Immature natural killer cell (primary cell): Measurements from ENCODE around the gene TRIM2. TPM values are rescaled to one million over a fixed set of nuclear protein-coding genes. Genes with fewer than 3 reads are reported as not detected.

Experiments
- DNase-seq, 3 donors: peaks; one replicate each; pipeline ENCODE4 v3.0.0; 2022; ENCODE audit warnings: mixed read lengths in 1 of 3
- H3K27ac Mint-ChIP-seq, 6 donors: one replicate each; pipeline ENCODE4 v1.8.0; 2020; ENCODE audit warnings: mixed read lengths in 6 of 6, mild to moderate bottlenecking in 5 of 6, inconsistent platforms in 4 of 6, moderate library complexity in 3 of 6
- H3K27me3 Mint-ChIP-seq, 3 donors: one replicate each; pipeline ENCODE4 v1.8.0; 2020 to 2021; ENCODE audit warnings: low read depth in 3 of 3, mild to moderate bottlenecking in 3 of 3, mixed read lengths in 3 of 3, moderate library complexity in 3 of 3, inconsistent platforms in 1 of 3
- H3K36me3 Mint-ChIP-seq, 3 donors: one replicate each; pipeline ENCODE4 v1.8.0; 2020; ENCODE audit warnings: mixed read lengths in 3 of 3, inconsistent platforms in 2 of 3, mild to moderate bottlenecking in 2 of 3
- H3K4me1 Mint-ChIP-seq, 2 donors: one replicate each; pipeline ENCODE4 v1.8.0; 2020; ENCODE audit warnings: inconsistent platforms in 2 of 2, mild to moderate bottlenecking in 2 of 2, mixed read lengths in 2 of 2, moderate library complexity in 1 of 2
- H3K4me3 Mint-ChIP-seq, 5 donors: one replicate each; pipeline ENCODE4 v1.8.0; 2020; ENCODE audit warnings: mild to moderate bottlenecking in 5 of 5, mixed read lengths in 5 of 5, inconsistent platforms in 3 of 5, moderate library complexity in 3 of 5
- H3K9me3 Mint-ChIP-seq, 6 donors: one replicate each; pipeline ENCODE4 v1.8.0; 2020; ENCODE audit warnings: mild to moderate bottlenecking in 6 of 6, mixed read lengths in 6 of 6, inconsistent platforms in 4 of 6, moderate library complexity in 3 of 6
- polyA plus RNA-seq, 3 donors: library from polyadenylated mRNA; unstranded; fragments of 300-500 nt; fragmentation: Illumina TruSeq; gene quantifications; one replicate each; pipeline ENCODE4 v1.2.3, GENCODE V29; 2021

The TRIM2 gene
- polyA plus RNA-seq, 3 donors from 2014 or later: 0.51 TPM; not detected in 2

- Mint-ChIP-seq H3K27me3 (peaks cover 0 to 2% (median 0%) of the 10 kb centered on the region in 3 donors), H3K4me3 (no peak overlapping the region), H3K9me3 (no peaks in the 10 kb centered on the region), H3K27ac (no peak overlapping the region), H3K36me3 (peaks cover 0 to 3% (median 0%) of the 10 kb centered on the region in 3 donors), H3K4me1 (no peaks in the 10 kb centered on the region)
- no peak for DNase-seq
Measured at GRCh38 chr4:153333874-153334273, 129.6 kb downstream of the TRIM2 start.

- Mint-ChIP-seq H3K4me1 (no peaks in the 10 kb centered on the region), H3K9me3 (no peaks in the 10 kb centered on the region), H3K36me3 (no peaks in the 10 kb centered on the region), H3K27ac (no peak overlapping the region), H3K4me3 (no peak overlapping the region), H3K27me3 (peaks cover 2 to 5% (median 3%) of the 10 kb centered on the region in 3 donors)
- DNase-seq: no peak
Measured at GRCh38 chr4:153335665-153336064, 131.4 kb downstream of the TRIM2 start.

GRCh38 chr4:153337686-153338085, 133.4 kb downstream of the TRIM2 start:
- no peak overlapping the region for H3K4me3 Mint-ChIP-seq
- H3K27ac Mint-ChIP-seq: no peak overlapping the region
- DNase-seq: no peak
- H3K36me3 Mint-ChIP-seq: no peaks in the 10 kb centered on the region
- H3K4me1 Mint-ChIP-seq: no peaks in the 10 kb centered on the region
- no peaks in the 10 kb centered on the region for H3K9me3 Mint-ChIP-seq
- peaks cover 2 to 6% (median 5%) of the 10 kb centered on the region in 3 donors for H3K27me3 Mint-ChIP-seq

- H3K36me3 Mint-ChIP-seq: no peaks in the 10 kb centered on the region
- peaks cover 2 to 6% (median 5%) of the 10 kb centered on the region in 3 donors for H3K27me3 Mint-ChIP-seq
- H3K4me1 Mint-ChIP-seq: peaks cover 6 to 11% of the 10 kb centered on the region in 2 donors
- H3K9me3 Mint-ChIP-seq: no peaks in the 10 kb centered on the region
- no peak overlapping the region for H3K4me3 Mint-ChIP-seq
- H3K27ac Mint-ChIP-seq: no peak overlapping the region
- no peak for DNase-seq
Measured at GRCh38 chr4:153341575-153342090, 137.4 kb downstream of the TRIM2 start.

- no peak for DNase-seq
- peak overlapping the region in 4 of 5 donors; percentile 22 to 88 (median 72) for H3K4me3 Mint-ChIP-seq
- no peaks in the 10 kb centered on the region for H3K9me3 Mint-ChIP-seq
- peaks cover 2 to 6% (median 6%) of the 10 kb centered on the region in 3 donors for H3K27me3 Mint-ChIP-seq
- no peaks in the 10 kb centered on the region for H3K36me3 Mint-ChIP-seq
- H3K27ac Mint-ChIP-seq: no peak overlapping the region
- H3K4me1 Mint-ChIP-seq: peaks cover 6 to 11% of the 10 kb centered on the region in 2 donors
Measured at GRCh38 chr4:153342751-153343552, 138.7 kb downstream of the TRIM2 start.

GRCh38 chr4:153344131-153345011, 140.1 kb downstream of the TRIM2 start, which contains the start of gene MND1:
Gene MND1, plus strand, starts transcription at chr4:153344688. Its CDS starts 50 bp downstream, at chr4:153344738.
- H3K27me3 Mint-ChIP-seq: peaks cover 5 to 6% (median 6%) of the 10 kb centered on the region in 3 donors

GRCh38 chr4:153345012-153345981, 141.1 kb downstream of the TRIM2 start:
- H3K36me3 Mint-ChIP-seq: no peaks in the 10 kb centered on the region
- peak; percentile 22 to 31 (median 26) for DNase-seq
- H3K4me1 Mint-ChIP-seq: peaks cover 6 to 11% of the 10 kb centered on the region in 2 donors
- H3K27me3 Mint-ChIP-seq: peaks cover 4 to 5% (median 4%) of the 10 kb centered on the region in 3 donors
- peak overlapping the region in 2 of 6 donors; percentile 36 to 46 for H3K27ac Mint-ChIP-seq
- H3K9me3 Mint-ChIP-seq: no peaks in the 10 kb centered on the region
- peak overlapping the region; percentile 86 to 95 (median 93) for H3K4me3 Mint-ChIP-seq

More at GRCh38 chr4:153344131-153345011, 140.1 kb downstream of the TRIM2 start, which contains the start of gene MND1:
- Mint-ChIP-seq H3K36me3 (no peaks in the 10 kb centered on the region), H3K9me3 (no peaks in the 10 kb centered on the region), H3K4me3 (peak within 1 kb of the TSS; percentile 86 to 95 (median 93)), H3K4me1 (peaks cover 6 to 11% of the 10 kb centered on the region in 2 donors), H3K27ac (peak within 1 kb of the TSS in 3 of 6 donors; percentile 36 to 69 (median 46))
- peak; percentile 85 to 88 (median 86) for DNase-seq

- DNase-seq: no peak
- H3K4me3 Mint-ChIP-seq: peak overlapping the region in 4 of 5 donors; percentile 86 to 95 (median 90)
- H3K9me3 Mint-ChIP-seq: no peaks in the 10 kb centered on the region
- peaks cover 2 to 5% (median 4%) of the 10 kb centered on the region in 3 donors for H3K27me3 Mint-ChIP-seq
- no peaks in the 10 kb centered on the region for H3K36me3 Mint-ChIP-seq
- peaks cover 6 to 11% of the 10 kb centered on the region in 2 donors for H3K4me1 Mint-ChIP-seq
- H3K27ac Mint-ChIP-seq: no peak overlapping the region
Measured at GRCh38 chr4:153346031-153346430, 141.8 kb downstream of the TRIM2 start.

GRCh38 chr4:153346563-153346962, 142.3 kb downstream of the TRIM2 start:
- H3K4me3 Mint-ChIP-seq: no peak overlapping the region
- no peaks in the 10 kb centered on the region for H3K9me3 Mint-ChIP-seq
- no peak overlapping the region for H3K27ac Mint-ChIP-seq
- no peaks in the 10 kb centered on the region for H3K36me3 Mint-ChIP-seq
- no peak for DNase-seq
- peaks cover 2 to 4% (median 3%) of the 10 kb centered on the region in 3 donors for H3K27me3 Mint-ChIP-seq
- peaks cover 6 to 11% of the 10 kb centered on the region in 2 donors for H3K4me1 Mint-ChIP-seq

- peaks cover 6 to 11% of the 10 kb centered on the region in 2 donors for H3K4me1 Mint-ChIP-seq
- H3K9me3 Mint-ChIP-seq: no peaks in the 10 kb centered on the region
- no peak overlapping the region for H3K4me3 Mint-ChIP-seq
- peaks cover 2 to 4% (median 3%) of the 10 kb centered on the region in 3 donors for H3K27me3 Mint-ChIP-seq
- H3K36me3 Mint-ChIP-seq: no peaks in the 10 kb centered on the region
- no peak for DNase-seq
- H3K27ac Mint-ChIP-seq: no peak overlapping the region
Measured at GRCh38 chr4:153347117-153347516, 142.9 kb downstream of the TRIM2 start.

- no peak for DNase-seq
- no peak overlapping the region for H3K27ac Mint-ChIP-seq
- peaks cover 6 to 11% of the 10 kb centered on the region in 2 donors for H3K4me1 Mint-ChIP-seq
- no peaks in the 10 kb centered on the region for H3K36me3 Mint-ChIP-seq
- H3K27me3 Mint-ChIP-seq: peaks cover 0 to 3% (median 2%) of the 10 kb centered on the region in 3 donors
- no peak overlapping the region for H3K4me3 Mint-ChIP-seq
- H3K9me3 Mint-ChIP-seq: no peaks in the 10 kb centered on the region
Measured at GRCh38 chr4:153348006-153348405, 143.8 kb downstream of the TRIM2 start.

GRCh38 chr4:153349206-153349805, 145.1 kb downstream of the TRIM2 start:
- H3K36me3 Mint-ChIP-seq: no peaks in the 10 kb centered on the region
- H3K9me3 Mint-ChIP-seq: no peaks in the 10 kb centered on the region
- peaks cover 0 to 3% (median 2%) of the 10 kb centered on the region in 3 donors for H3K27me3 Mint-ChIP-seq
- no peak for DNase-seq
- H3K4me1 Mint-ChIP-seq: peaks cover 6 to 11% of the 10 kb centered on the region in 2 donors
- H3K27ac Mint-ChIP-seq: no peak overlapping the region
- no peak overlapping the region for H3K4me3 Mint-ChIP-seq
